DMS153 treated with DMSO at 0.1 percent for 48 hours (cell line): ENCODE data around the gene HAGHL.

Experiments
- DNase-seq: peaks from one replicate; lab custom pipeline; 2025; ENCODE audit not compliant: unreplicated experiment; lab: John Stamatoyannopoulos, UW

The HAGHL gene

GRCh38 chr16:720990-721764, 5.7 kb upstream of the HAGHL start, which contains the start of gene ANTKMT:
Gene ANTKMT, plus strand, starts transcription at chr16:721146. Its CDS starts 129 bp downstream, at chr16:721275.
- DNase-seq, result peak; percentile 85

DNA sequence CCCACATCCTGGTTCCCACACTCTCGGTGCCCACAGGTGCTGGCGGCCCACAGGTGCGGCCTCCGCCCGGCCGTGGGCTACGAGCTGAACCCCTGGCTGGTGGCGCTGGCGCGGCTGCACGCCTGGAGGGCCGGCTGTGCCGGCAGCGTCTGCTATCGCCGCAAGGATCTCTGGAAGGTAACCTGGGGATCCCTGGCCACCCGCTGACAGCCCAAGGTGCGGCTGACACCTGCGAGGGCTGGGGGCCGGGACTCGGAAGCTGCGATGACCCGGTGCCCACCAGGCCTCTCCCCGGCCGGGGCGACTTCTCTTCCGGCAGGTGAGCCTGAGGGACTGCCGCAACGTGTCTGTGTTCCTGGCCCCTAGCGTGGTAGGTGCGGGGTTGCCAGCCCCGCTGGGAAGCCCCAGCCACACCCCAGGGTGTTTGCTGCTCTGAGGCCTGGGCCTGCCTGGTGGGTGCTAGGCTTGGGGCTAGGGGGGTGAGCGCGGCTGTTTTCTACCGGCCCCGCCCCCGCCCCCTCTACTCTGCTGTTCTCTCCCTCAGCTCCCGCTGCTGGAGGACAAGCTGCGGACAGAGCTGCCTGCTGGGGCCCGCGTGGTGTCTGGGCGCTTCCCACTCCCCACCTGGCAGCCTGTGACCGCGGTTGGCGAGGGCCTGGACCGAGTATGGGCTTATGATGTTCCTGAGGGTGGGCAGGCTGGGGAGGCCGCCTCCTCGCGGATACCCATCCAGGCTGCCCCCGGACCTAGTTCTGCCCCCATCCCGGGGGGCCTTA, 5.0 kb upstream of the HAGHL start:
- no peak for DNase-seq

- DNase-seq, result no peak
Observed at GRCh38 chr16:722835-723633, 3.9 kb upstream of the HAGHL start.

DNA sequence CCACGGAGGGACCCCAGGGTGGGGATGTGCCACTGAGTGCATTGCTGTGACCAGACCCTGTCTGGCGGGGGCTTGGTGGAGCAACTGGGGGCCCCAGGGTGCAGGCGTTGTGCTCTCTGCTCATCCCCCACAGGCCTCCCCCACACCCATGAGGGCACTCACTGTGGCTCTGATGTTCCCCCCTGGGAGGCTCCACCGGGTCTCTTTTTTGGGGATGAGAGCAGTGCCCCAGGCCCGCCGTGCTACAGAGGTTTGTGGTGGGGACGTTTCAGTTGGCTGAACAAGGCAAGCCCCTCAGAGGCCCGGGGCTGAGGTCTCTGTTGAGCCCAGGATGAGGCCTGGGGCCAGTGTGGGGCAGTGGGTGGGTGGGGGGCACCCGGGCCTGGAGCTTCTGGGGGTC, 3.2 kb upstream of the HAGHL start:
- no peak for DNase-seq

DNA sequence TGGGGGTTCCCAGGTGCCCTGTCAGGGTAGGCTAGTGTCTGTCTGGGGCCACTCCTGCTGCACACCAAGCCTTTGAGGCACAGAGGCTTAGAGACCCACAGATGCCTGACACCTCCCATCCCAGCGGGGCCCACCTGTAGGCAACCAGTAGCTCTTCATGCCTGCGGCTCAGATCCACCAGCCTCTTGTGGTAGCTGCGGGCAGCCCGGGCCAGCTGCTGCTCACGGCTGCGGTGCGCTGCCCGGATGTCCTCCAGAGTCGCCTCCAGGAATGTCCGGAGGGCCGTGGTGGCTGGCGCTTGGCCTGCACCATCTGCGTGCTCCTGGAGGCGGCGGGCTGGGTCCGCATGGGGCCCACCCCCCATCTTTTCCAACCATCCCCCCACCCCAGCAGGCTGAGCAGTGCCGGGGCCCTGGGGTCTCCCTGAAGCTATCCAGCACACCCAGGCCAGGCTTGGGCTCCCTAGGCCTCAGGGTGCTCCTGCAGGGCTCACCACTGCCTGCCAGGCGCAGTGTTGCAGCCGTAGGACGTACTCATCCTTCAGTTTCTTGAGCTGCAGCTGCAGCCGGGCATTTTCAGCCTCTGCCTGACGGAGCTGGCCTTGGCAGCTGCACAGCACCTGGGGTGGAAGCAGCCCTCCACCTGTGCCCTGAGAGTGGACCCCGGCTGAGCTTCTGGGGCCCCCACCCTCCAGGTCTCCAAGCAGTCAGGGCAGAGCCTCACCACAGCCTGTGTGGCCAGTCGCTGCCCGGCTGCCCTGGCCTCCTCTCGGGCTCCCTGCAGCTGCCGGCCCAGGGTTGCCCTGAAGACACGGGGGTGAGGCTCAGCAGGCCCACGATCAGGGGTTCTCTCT, 2.5 kb upstream of the HAGHL start:
- DNase-seq, result no peak

DNA sequence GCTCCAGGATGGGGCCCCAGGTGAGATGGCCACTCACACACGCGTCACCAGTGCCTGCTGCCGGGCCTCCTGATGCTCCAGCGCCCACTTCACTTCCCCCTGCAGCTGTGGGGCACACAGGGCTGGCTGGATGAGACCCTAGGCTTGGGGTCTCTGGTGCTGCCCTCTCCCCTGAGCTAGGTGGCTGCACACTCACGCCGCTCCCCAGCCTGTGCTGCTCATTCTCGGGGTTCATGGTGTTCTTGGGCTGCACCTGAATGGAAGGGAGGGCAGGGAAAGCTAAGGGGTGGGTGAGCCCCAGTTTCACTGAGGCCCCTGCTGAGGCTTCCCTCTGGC, 1.9 kb upstream of the HAGHL start:
- no peak for DNase-seq

DNA sequence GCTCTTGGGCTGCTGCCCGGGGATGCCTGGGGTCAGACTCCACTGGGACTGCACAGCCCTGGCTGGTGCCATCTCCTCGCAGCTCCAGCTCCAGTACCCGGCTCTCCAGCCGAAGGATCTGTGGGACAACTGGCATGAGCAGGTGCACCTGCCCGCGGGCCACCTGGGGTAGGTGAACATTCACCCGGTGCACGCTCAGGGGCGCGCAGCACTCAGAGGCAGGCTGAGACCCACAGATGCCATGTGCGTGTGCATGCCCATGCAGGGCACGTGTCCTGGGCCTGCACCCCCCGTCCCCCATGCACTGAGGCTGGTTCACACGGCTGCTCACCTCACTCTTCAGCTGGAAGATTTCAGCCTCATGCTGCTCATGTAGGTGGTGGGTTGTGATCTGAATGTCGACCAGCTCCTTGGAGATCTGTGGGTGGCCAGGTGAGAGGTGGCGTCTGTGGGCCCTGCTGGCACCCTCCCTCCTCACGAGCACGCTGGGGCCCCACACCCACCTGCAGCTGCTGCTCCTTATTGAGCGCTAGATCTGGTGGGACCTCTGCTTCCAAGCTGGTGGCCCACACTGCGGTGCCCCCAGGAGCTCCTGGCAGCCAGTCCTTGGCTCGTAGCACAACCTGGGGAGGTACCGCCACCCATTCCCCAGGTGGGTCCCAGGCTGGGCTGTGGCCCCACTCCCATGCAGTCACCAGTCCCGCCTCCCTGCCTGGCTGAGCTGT, 1.3 kb upstream of the HAGHL start:
- no peak for DNase-seq

DNA sequence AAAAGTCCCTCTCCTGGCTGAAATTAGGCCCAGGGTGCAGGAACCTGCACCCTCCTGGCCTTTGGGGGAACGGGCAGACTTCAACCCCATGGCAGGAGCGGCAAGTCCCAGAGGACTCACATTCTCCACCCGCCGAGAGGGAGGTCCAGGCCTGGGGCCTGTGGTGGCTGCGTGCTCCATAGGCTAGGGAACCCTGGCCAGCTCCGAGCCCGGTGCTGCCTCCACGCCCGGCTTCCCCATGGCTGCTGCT, 793 bp upstream of the HAGHL start:
- DNase-seq, result no peak

GRCh38 chr16:727291-727977, 528 bp downstream of the HAGHL start:
- no peak for DNase-seq

- DNase-seq, result no peak
Observed at GRCh38 chr16:728131-728889, 1.4 kb downstream of the HAGHL start.

DNA sequence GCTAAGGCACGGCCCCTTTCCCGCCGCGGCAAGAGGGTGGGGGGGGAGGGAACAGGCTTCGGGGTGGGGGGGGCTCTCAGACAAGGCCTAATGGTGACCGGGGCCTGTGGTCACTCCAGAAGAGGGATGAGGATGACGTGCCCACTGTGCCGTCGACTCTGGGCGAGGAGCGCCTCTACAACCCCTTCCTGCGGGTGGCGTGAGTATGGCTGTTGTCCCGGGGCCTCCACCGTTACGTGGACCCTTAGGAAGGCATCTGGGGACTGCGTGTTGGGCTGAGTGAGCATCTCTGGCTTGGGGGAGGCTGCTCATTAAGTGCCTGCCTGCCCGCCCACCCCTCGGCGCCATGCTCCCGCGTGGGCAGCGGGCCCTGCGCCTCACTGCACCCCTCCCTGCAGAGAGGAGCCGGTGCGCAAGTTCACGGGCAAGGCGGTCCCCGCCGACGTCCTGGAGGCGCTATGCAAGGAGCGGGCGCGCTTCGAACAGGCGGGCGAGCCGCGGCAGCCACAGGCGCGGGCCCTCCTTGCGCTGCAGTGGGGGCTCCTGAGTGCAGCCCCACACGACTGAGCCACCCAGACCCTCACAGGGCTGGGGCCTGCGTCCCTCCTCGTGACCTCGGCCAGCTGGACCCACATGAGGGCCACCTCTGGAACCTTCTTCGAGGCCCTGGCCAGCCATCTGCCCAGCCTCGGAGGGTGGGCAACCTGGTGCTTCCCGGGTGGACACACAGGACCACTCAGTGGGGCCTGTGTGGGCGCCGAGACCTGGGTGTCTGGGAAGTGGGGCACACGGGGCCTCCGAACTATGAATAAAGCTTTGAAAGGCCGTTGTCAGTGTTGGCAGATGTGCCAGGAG, 2.2 kb downstream of the HAGHL start:
- DNase-seq, result no peak

DNA sequence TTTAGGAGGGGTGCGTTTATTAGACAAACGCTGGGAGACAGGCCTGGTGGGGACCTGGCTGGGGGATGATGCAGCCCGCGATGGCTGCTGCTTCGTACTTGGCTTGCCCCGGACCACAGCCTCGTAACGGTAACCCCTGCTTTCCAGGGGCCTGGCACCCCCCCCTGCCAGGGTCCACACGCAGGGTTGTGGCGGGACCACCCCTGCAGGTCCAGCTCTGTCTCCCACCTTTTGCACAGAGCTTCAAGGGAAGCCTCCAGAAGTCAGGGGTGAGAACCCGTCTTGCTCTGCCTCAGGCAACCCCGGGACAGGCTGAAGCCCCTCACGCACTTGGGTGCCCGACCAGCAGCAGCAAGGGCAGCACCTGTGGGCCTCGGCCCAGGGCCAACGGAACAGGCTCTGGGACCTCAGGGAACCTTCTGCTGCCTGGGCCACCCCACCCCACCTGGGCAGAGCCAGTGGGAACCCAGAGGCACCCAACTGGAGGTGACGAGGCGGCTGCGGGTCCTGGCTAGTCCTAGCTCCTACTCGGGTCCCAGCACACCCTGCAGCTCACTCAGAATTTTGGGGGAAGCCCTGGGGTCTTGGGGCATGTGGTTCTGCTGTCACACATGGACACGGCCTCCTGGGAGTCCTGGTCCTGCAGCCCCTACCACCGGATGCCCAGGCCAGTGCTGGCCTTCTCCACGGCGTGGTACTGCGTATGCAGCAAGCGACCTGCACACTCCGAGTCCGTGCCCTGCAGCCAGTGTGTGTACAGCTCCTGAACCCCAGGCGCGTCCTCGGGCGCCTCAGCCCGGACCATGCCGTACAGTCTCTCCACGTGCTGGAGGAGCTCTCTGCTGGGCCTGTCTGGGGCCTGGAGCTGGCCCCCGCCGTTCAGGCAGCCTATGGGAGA, 3.1 kb downstream of the HAGHL start:
- DNase-seq, result no peak

DNA sequence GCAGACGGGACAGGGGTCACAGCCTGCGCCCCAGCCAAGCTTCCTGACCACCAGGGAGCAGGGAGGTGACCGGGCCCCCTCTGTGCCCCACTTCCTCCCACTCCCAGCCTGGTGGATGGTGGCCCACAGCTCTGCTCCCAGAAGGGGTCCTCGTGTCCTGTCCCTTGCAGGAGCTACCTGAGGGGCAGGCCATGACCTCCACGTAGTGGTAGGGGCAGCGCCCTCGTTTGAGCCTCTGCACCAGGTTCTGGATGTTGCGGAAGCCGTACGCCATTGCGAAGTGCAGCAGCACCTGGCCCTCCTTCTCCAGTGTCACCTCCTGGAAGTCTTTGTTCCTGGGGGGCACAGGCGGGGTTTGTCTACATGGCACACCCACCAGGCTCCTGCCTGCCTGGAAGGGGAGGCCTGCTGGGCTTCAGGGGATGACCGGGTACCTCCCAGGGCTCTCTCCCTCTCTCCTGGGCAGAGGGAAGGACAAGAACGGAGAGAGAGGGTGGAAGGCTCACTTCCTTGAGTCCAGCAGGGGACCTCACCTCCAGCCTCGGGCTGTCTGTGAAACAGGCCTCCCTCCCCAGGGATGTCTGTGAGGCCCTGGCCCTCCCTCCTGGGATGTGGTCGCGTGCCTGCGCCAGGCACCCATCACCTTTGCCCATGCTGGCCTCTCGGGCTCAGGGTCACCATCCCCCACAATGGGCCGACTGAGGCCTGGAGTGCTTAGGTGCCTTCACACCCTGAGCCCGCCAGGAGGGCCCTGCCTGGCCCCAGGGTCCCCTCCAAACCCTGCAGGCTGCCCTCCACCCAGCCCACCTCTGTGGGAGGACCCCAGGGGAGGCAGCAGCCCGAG, 4.0 kb downstream of the HAGHL start:
- no peak for DNase-seq

GRCh38 chr16:732332-732731, 5.4 kb downstream of the HAGHL start:
- DNase-seq, result no peak

- no peak for DNase-seq
Observed at GRCh38 chr16:732936-733335, 6.0 kb downstream of the HAGHL start.
